T-helper 17 cell (primary cell): ENCODE results near the gene PHC2. TPM values are rescaled to one million over a fixed set of nuclear protein-coding genes. Genes with fewer than 3 reads are reported as not detected.

ENCODE experiments used
- ATAC-seq: fragments of 150-1000 bp; cut with Tn5 transposase; 2 replicates; pipeline ENCODE4 v1.10.0; 2021; ENCODE audit warnings: mild to moderate bottlenecking, moderate library complexity
- DNase-seq, 3 donors: peaks; one replicate each; pipeline versions ENCODE4 v3.0.0 to v3.0.0-alpha.2; 2020 to 2021
- H3K9me3 ChIP-seq: one replicate; pipeline ENCODE4 v1.7.0; 2013; ENCODE audit warnings: low read length, mild to moderate bottlenecking; ENCODE audit not compliant: control insufficient read depth, poor library complexity, severe bottlenecking
- H3K27ac Mint-ChIP-seq: one replicate; pipeline ENCODE4 v1.8.0; 2022; ENCODE audit warnings: mild to moderate bottlenecking, moderate library complexity, mixed read lengths
- H3K27me3 Mint-ChIP-seq: one replicate; pipeline ENCODE4 v1.8.0; 2022; ENCODE audit warnings: mixed read lengths
- H3K36me3 Mint-ChIP-seq: one replicate; pipeline ENCODE4 v1.8.0; 2022; ENCODE audit warnings: low read depth, mixed read lengths
- H3K4me1 Mint-ChIP-seq: one replicate; pipeline ENCODE4 v1.8.0; 2022; ENCODE audit warnings: mild to moderate bottlenecking, mixed read lengths
- H3K4me3 Mint-ChIP-seq: one replicate; pipeline ENCODE4 v1.8.0; 2022; ENCODE audit warnings: mild to moderate bottlenecking, moderate library complexity, mixed read lengths
- total RNA-seq, 4 donors: library from RNA in 2 of 4; stranded (reverse) in 2 of 4; gene quantifications; one replicate each; pipeline ENCODE4 v1.2.3 and lab custom pipeline; 2022 to 2026

Gene PHC2
- total RNA-seq, 2 donors from 2014 or later: 33.0 to 37.0 TPM

- peaks cover 22% of the 10 kb centered on the region for H3K4me1 Mint-ChIP-seq
- H3K9me3 ChIP-seq: no peaks in the 10 kb centered on the region
- no peak for DNase-seq
- H3K36me3 Mint-ChIP-seq: peaks cover 3% of the 10 kb centered on the region
- no peaks in the 10 kb centered on the region for H3K27me3 Mint-ChIP-seq
- no peak overlapping the region for H3K4me3 Mint-ChIP-seq
- H3K27ac Mint-ChIP-seq: no peak overlapping the region
- ATAC-seq: no peak
Observed at GRCh38 chr1:33338048-33338439, 92.9 kb downstream of the PHC2 start.

GRCh38 chr1:33337441-33337840, 93.5 kb downstream of the PHC2 start:
- H3K4me3 Mint-ChIP-seq: no peak overlapping the region
- H3K4me1 Mint-ChIP-seq: peaks cover 22% of the 10 kb centered on the region
- no peak for ATAC-seq
- no peaks in the 10 kb centered on the region for H3K27me3 Mint-ChIP-seq
- no peak for DNase-seq
- no peak overlapping the region for H3K27ac Mint-ChIP-seq
- H3K36me3 Mint-ChIP-seq: peaks cover 3% of the 10 kb centered on the region
- no peaks in the 10 kb centered on the region for H3K9me3 ChIP-seq

DNA sequence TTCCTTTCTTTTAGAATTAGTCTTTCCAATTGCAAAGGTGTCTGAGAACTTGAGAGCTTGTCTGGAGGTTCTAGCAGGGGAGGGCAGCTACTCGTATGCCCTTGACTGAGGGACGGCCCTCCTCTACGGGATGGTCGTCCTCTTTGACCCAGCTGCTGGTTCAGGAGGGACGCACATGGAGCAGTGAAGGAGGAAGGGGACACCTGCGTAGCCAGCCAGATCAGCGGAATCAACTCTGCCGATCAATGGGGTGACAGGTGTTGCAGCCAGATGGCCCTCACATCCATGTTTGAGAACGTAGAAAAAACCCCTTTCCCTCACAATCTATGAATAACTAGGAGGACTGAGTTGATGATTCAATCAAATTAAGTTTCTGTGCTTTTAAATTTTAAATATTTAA, 94.3 kb downstream of the PHC2 start:
- H3K4me1 Mint-ChIP-seq: peaks cover 22% of the 10 kb centered on the region

GRCh38 chr1:33335020-33335419, 95.9 kb downstream of the PHC2 start:
- DNase-seq: no peak
- Mint-ChIP-seq H3K27ac (peak overlapping the region; percentile 37), H3K4me1 (peaks cover 16% of the 10 kb centered on the region), H3K27me3 (no peaks in the 10 kb centered on the region), H3K4me3 (no peak overlapping the region), H3K36me3 (peaks cover 3% of the 10 kb centered on the region)
- H3K9me3 ChIP-seq: no peaks in the 10 kb centered on the region
- ATAC-seq: no peak

More for the DNA sequence above, 94.3 kb downstream of the PHC2 start:
- DNase-seq (no peak), ATAC-seq (no peak)
- Mint-ChIP-seq H3K27me3 (no peaks in the 10 kb centered on the region), H3K36me3 (peaks cover 3% of the 10 kb centered on the region), H3K4me3 (no peak overlapping the region), H3K27ac (no peak overlapping the region)
- H3K9me3 ChIP-seq: no peaks in the 10 kb centered on the region

DNA sequence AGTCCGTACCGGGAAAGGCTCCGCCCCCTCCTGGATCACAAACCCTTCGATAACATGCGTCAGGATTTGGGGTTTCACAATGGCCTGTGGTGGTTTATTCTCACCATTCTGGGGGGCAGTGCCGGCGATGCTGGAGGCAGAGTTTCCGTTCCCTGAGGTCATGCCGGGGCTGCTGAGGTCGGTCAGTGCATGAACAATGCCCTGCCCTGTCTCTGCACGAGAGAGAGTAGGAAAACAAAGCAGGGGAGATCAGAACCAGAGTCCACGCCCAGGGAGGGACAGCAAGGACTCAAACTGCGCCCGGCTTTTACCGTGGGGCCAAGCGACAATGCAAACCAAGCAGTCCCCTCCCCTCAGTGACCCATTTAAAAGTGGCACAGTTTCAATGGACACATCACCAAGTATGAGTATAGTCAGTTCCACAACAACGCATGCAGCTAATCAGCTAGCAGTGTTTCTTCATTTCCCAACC, 96.8 kb downstream of the PHC2 start:
- Mint-ChIP-seq H3K36me3 (peaks cover 9% of the 10 kb centered on the region), H3K27ac (no peak overlapping the region), H3K4me3 (no peak overlapping the region), H3K4me1 (peaks cover 16% of the 10 kb centered on the region), H3K27me3 (no peaks in the 10 kb centered on the region)
- no peak for DNase-seq
- no peaks in the 10 kb centered on the region for H3K9me3 ChIP-seq
- ATAC-seq: no peak

- peaks cover 8% of the 10 kb centered on the region for H3K4me1 Mint-ChIP-seq
- peaks cover 9% of the 10 kb centered on the region for H3K36me3 Mint-ChIP-seq
- H3K4me3 Mint-ChIP-seq: no peak overlapping the region
Observed at GRCh38 chr1:33332881-33333280, 98.0 kb downstream of the PHC2 start.

GRCh38 chr1:33332357-33332789, 98.5 kb downstream of the PHC2 start:
- peaks cover 5% of the 10 kb centered on the region for H3K4me1 Mint-ChIP-seq
- H3K9me3 ChIP-seq: no peaks in the 10 kb centered on the region
- ATAC-seq (no peak), DNase-seq (no peak)
- no peaks in the 10 kb centered on the region for H3K27me3 Mint-ChIP-seq
- H3K36me3 Mint-ChIP-seq: peaks cover 9% of the 10 kb centered on the region
- no peak overlapping the region for H3K27ac Mint-ChIP-seq
- no peak overlapping the region for H3K4me3 Mint-ChIP-seq

More at GRCh38 chr1:33332881-33333280, 98.0 kb downstream of the PHC2 start:
- Mint-ChIP-seq H3K27me3 (no peaks in the 10 kb centered on the region), H3K27ac (no peak overlapping the region)
- no peaks in the 10 kb centered on the region for H3K9me3 ChIP-seq
- no peak for ATAC-seq
- DNase-seq: no peak

DNA sequence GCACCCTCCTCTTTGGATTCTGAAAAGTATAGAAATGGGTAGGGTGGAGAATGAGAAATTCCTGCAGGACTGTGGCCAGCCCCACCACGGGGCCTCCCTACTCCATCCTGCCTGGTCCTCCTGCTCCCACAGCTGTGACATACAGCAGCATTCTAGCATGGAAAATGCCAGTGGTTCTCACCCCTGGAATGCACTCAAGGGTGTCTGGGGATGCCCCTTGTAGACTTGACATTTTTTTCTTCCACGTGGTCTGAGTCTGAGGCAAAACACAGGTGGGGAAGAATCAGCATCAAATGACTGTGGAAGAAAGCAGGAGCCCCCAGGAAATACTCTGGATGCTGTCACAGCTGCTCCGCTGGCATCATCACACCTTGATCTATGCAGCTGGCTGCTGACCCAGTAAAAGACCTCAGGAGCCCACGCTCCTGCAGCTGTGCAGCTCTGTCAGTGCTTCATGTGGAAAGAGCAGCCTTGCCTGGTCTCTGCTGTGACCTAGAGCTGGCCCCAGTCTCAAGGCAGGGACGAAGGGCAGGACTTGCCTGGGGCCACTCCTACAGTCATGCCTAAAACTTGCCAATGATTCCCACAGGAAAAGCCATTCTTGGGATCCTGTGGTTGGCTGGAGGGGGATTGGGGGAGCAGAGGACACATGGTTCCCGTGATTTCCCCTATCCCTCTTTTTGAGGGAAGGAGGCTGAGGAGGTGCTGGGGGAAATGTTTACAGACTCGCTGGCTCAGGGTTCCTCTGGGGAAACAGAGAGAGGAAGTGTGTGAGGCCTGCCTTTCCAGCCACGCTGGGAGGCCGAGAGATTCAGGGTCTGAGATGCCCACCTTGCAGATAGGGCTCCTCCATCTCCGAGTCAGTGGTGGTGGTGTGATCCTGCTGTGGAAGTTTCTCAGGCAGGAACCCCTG, 99.2 kb downstream of the PHC2 start:
- Mint-ChIP-seq H3K4me1 (peaks cover 5% of the 10 kb centered on the region), H3K4me3 (no peak overlapping the region), H3K27ac (no peak overlapping the region), H3K27me3 (no peaks in the 10 kb centered on the region), H3K36me3 (peaks cover 9% of the 10 kb centered on the region)
- ATAC-seq (no peak), DNase-seq (no peak)
- no peaks in the 10 kb centered on the region for H3K9me3 ChIP-seq

DNA sequence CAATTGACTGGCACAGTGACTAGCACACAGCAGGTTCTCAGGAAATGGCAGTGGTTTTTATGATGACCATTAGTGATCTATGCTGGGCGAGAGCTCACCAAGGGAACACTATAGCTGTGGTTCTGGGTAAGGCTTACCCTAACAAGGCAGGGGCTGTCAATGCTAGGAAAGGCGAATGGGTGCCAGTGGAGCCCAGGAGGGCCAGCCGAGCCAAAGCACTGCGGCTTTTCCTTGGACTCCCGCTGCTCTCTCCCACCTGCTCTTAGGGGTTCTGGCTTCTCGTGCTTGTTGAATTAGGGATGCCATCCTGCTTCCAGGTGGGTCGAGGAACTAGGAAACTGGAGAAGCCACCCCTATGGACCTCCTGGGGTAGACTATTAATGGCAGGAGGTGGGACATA, 100.0 kb downstream of the PHC2 start:
- no peaks in the 10 kb centered on the region for H3K9me3 ChIP-seq
- Mint-ChIP-seq H3K36me3 (peaks cover 10% of the 10 kb centered on the region), H3K27ac (no peak overlapping the region), H3K4me3 (no peak overlapping the region), H3K4me1 (peaks cover 4% of the 10 kb centered on the region), H3K27me3 (no peaks in the 10 kb centered on the region)
- no peak for DNase-seq
- no peak for ATAC-seq

DNA sequence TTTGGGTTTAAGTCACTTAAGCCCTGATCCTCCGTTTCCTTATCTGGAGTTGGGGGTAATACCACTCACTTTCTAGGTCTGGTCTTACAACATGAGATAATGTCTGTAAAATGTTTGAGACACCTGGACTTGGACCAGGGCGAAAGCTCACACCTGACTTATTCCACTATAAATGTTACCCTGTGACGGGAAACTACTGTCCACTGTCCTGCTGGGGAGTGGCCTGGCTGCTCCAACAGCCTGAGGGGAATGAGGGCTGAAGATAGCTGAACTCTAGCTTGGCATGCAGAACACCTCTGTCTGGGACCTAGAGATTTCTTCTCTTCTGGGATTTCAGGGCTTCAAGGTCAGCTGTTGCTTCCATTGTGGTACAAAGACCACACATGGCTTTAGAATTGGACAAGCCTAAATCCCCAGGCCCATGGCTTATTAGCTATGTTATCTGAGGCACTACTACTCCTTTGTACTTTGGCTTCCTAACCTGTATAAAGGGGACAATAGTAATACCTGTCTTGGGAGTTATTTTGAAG, 100.5 kb downstream of the PHC2 start:
- ATAC-seq: no peak

GRCh38 chr1:33329600-33330305, 101.1 kb downstream of the PHC2 start:
- Mint-ChIP-seq H3K4me3 (no peak overlapping the region), H3K4me1 (no peaks in the 10 kb centered on the region), H3K27me3 (no peaks in the 10 kb centered on the region), H3K27ac (no peak overlapping the region), H3K36me3 (peaks cover 11% of the 10 kb centered on the region)
- ATAC-seq (no peak), DNase-seq (no peak)
- no peaks in the 10 kb centered on the region for H3K9me3 ChIP-seq

More for the DNA sequence above, 100.5 kb downstream of the PHC2 start:
- H3K27me3 Mint-ChIP-seq: no peaks in the 10 kb centered on the region
- peaks cover 14% of the 10 kb centered on the region for H3K36me3 Mint-ChIP-seq
- H3K4me3 Mint-ChIP-seq: no peak overlapping the region
- H3K27ac Mint-ChIP-seq: no peak overlapping the region
- H3K9me3 ChIP-seq: no peaks in the 10 kb centered on the region
- DNase-seq: no peak
- H3K4me1 Mint-ChIP-seq: peaks cover 4% of the 10 kb centered on the region

GRCh38 chr1:33328817-33329216, 102.1 kb downstream of the PHC2 start:
- no peaks in the 10 kb centered on the region for H3K27me3 Mint-ChIP-seq
- H3K9me3 ChIP-seq: no peaks in the 10 kb centered on the region
- peaks cover 11% of the 10 kb centered on the region for H3K36me3 Mint-ChIP-seq
- DNase-seq (no peak), ATAC-seq (no peak)
- H3K4me1 Mint-ChIP-seq: no peaks in the 10 kb centered on the region
- H3K27ac Mint-ChIP-seq: no peak overlapping the region
- H3K4me3 Mint-ChIP-seq: no peak overlapping the region

GRCh38 chr1:33327587-33328325, 103.1 kb downstream of the PHC2 start:
- no peaks in the 10 kb centered on the region for H3K9me3 ChIP-seq
- no peak for DNase-seq
- Mint-ChIP-seq H3K36me3 (peaks cover 11% of the 10 kb centered on the region), H3K27ac (no peak overlapping the region), H3K4me1 (no peaks in the 10 kb centered on the region), H3K27me3 (no peaks in the 10 kb centered on the region), H3K4me3 (no peak overlapping the region)
- no peak for ATAC-seq
